ENCODE results near the gene NOX1.

GRCh38 chrX:100905620-100906019 lies 31.5 kb upstream of the NOX1 start:
- TF ChIP-seq EZH2 (IDR thresholded peaks at IDR 0.05; ENCODE audit: low read depth) (no peak), CTCF (conservative IDR thresholded peaks at IDR 0.05) (no peak)

Measured in PC-9 (cell line).